ENCODE data around the gene PNMA6F. TPM values are rescaled to one million over a fixed set of nuclear protein-coding genes. Genes with fewer than 3 reads are reported as not detected.
"Not testable (repeated sequence)": the region's sequence is repeated elsewhere in the genome, so short reads cannot be mapped to it uniquely, and the experiment has no call there.

Gene PNMA6F
- polyA plus RNA-seq, 10 donors = not detected

DNA sequence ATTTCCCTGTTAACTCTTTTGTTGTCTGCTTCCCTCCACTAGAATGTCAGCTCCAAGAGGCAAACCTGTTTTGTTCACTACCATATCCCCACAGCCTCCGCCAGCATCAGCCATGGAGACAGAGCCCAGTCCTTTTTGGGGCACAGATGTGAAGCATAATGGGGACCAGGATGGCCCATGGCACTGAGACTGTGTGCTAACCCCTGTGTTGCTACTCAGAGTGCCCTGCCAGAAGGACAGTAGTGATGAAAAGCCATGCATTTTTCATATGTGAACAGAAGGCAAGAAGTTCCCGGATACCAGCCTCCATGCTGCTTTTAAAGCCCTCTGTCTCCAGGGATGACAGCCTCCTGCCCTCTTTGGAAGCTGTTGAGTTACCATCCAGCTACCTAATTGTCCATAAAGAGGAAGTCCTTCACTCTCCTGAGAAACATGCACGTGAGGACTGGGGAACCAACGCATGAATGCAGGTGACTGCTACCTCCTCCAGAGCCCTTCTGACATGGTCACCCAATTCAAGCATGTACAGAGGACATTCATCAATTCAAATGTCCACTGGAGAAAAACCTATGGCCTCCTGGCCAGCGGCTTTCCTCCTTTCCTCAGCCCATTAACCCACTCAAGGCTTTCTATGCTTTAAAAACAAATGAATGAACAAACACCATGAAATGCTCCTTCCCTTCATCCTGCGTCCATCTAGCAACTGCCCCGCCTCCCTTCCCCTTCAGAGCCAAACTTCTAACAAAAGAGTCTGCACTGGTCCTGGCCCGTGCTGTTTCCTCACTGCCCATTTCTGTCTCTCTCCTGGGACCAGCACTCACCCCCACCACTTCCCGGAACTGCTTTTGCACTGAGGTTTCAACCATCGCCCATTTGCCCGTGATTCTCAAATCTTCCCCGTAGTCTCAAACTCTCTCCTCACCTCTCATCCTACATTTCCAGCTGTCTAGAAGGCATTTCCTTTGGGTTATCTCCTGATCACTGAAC lies 18.0 kb downstream of the PNMA6F start:
- DNase-seq = no peak

DNA sequence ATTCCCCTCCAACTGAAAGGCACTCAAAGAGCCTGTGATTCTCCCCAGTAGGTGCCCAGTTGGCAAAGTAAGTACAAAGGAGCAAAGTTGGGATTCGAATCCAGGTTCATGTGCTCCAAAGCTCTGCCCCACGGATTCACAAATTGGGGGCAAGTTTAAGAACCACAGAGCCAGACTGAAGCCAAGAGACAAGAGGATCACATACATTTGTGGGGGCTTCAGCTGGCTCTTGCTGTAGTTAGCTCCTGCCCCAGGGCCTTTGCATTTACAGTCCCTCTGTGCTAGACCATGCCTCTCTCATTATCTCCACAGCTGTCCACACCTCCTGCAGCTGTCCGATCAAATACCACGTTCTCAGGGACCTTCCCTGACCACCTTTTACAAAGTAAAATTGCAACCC lies 18.8 kb downstream of the PNMA6F start:
- DNase-seq = no peak

DNA sequence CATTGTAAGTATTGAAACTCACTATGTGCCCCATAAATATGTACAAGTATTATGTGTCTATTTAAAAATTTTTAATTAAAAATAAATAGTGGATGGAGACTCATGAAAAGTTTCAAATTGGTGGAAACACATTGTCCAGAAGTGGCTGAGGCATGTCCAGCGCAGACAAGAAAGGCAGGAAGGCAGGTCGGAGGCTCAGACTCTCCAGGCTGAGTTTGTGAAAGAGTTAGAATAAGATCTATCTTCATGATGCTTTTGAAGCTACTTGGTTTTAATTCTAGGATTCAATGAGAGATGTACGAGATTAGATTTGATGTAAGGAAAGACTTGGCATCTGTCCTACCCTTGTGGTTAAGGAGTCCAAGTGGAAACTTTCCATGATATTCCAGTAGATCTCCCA lies 19.8 kb downstream of the PNMA6F start:
- no peak for DNase-seq

DNA sequence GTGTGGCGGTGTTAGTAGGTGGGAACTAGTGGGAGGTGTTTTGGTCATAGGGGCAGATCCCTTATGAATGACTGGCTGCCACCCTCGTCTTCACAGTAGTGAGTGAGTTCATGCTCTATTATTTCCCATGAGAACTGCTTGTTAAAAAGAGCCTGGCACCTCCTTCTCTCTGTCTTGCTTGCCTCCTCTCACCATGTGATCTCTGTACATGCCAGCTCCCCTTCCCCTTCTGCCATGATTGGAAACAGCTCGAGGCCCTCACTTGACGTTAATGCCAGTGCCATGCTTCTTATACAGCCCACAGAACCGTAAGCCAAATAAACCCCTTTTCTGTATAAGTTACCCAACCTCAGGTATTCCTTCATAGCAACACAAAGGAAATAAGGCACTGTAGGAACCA lies 21.7 kb downstream of the PNMA6F start:
- no peak for DNase-seq

DNA sequence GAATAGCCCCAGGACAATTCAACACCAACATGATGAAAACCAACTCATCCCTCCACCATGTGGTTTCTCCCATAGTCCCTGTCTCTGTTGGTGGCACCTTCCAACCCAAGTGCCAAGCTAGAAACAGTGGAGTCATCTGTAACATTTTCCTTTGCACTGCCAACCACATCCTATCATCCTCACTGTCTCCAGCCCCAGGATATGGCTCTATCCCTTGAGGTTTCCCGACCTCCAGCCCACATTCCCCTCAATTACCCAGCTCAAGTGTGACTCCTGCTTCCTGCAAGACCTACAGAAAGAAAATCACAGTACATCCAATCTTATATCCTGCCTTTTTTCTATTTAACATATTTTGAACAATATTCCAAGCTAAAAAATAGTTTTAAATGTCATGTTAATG lies 24.2 kb downstream of the PNMA6F start:
- no peak for DNase-seq

DNA sequence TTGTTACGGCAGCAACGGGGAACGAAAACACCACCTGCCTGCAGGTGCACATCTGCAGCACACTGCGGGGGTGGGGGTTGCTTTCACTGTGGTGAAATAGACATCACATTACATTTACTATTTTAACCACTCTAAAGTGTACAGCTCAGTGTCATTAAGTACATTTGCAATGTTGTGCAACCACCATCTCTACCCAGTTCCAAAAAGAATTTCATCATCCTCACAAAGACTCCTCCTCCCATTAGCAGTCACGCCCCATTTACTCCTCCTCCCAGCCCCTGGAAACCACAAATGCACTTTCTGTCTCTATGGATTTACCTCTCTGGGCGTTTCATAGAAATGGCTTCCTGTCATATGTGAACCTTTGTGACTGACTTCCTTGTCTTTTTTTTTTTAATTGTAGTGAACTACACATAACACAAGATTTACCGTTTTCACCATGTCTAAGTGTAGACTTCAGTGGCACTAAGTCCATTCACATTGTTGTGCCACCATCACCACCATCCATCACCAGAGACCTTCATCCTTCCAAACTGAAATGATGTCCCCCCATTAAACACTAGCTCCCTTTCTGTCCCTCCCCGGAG lies 28.0 kb downstream of the PNMA6F start:
- not testable (repeated sequence) for DNase-seq

DNA sequence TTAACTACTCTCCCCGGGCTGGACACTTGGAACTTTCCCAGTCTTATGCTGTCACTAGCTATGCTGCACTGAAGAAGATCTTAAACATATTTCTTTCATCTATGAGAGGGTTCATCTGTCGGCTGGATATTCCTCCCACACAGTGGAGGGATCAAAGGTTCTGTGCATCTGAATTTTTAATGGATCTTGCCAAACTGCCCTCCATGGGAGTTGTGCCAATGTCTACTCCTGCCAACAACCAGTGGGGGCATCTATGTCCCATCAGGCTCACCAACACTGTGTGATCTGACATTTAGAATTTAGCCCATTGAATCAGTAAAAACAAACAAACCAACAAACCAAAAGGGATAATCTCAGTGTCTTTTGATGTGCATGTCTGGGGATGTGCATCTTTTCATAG lies 32.8 kb downstream of the PNMA6F start:
- not testable (repeated sequence) for DNase-seq

DNA sequence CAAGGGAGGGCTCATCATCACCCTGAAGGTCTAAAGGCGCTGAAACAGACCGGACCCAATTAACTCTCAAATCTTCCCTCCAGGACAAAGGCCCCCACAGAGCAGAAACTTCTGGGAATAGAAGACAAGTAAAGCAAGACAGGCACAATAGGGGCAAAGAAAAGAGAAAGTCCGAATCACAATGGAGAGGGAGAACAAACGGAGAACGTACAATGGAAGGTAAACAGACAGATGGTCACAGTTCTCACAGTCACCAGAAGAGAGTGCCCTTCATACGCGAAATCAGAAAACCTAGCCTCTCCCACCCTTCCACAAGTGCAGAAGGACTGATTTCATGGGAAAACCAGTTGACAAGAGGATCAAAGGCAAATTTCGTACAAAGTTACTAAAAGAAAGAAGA lies 35.9 kb downstream of the PNMA6F start:
- DNase-seq = not testable (repeated sequence)

DNA sequence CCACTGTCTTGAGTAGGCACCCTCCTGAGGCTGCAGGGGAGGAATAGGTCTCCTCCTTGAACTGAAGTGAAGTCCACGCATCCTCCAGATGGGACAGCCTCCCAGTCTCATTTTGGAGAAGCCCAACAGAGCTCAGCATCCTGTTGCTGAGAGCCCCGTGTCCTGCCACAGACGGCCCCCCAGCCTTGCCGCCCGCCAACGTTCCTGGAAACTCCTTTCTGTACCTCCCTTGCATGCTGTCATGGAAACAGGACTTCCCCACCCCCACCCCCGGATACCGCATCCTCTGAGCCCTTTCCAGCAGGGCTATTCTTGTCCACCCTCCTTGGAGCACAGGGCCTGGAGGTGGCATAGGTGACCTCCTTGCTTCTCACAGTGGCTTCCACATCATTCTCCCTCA lies 37.6 kb downstream of the PNMA6F start:
- not testable (repeated sequence) for DNase-seq

DNA sequence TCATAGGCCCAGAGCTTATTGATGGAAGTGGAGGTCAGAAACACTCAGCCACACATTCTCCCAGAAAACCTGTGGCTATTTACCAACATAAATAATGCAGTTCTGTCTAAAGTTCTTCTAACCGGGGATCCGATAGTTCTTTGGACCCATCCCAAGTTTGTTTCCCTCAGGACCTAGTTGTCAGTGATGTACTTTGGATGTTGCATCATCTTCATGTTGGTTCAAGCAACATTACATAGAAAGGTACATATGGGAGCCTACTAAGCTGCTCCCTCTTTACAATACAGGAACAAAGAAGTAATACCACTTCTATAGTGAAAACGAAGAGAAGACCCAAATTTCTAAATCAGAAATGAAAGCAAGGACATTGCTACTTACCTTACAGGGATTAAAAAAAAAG lies 39.8 kb downstream of the PNMA6F start:
- not testable (repeated sequence) for DNase-seq

DNA sequence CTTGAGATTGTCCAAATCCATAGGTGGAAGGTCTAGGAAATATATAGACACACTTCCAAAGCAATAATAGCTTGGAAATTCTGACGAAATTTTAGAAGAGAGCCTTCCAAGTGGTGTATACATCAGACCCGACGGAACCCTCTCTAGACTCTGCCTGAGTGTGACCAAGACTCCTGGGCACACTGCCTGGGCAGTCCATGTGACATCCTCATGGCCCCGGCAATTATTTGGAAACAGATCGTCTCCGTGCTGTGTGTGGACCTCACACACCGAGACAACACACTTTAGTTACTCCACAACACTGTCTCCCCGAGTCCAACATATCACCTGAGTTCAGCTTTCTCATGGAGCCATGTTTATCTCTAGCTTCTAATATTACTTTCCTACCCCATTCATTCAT lies 42.3 kb downstream of the PNMA6F start:
- DNase-seq = not testable (repeated sequence)

DNA sequence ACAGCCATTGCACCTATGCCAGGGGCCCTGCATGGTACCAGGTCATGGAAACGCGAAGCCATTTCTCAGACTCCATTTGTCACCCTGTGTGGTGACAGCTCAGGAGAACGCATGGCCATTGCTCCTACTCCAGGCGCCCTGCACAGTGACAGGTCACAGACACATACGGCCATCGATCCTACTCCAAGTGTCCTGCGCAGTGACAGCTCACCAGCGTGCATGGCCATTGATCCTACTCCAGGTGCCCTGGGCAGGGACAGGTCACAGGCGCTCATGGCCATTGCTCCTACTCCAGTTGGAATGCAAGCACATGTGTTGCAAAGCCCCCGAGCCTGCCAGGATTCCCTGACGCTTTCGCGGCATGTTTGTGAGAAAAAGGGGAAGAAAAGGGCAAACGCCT lies 45.5 kb downstream of the PNMA6F start:
- not testable (repeated sequence) for DNase-seq

DNA sequence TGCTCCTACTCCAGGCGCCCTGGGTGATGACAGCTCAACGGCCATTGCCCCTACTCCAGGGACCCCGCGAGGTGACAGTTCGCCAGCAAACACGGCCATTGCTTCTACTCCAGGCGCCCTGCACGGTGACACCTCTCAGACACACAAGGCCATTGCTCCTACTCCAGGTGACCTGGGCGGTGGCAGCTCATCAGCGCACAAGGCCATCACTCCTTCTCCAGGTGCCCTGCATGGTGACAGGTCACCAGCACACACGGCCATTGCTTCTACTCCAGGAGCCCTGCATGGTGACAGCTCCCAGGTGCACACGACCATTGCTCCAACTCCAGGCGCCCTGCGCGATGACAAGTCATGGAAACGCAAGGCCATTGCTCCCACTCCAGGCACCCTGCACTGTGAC lies 46.1 kb downstream of the PNMA6F start:
- DNase-seq = not testable (repeated sequence)

DNA sequence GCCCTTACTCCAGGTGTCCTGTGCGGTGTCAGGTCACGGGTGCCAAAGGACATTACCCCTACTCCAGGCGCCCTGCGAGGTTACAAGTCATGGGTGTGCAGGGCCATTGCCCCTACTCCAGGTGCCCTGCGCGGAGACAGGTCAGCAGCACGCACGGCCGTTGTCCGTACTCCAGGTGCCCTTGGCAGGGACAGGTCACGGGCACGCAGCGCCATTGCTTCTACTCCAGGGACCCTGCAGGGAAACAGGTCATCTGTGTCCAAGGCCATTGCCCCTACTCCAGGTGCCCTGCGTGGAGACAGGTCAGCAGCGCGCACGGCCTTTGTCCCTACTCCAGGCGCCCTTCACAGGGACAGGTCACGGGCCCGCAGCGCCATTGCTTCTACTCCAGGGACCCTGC lies 49.0 kb downstream of the PNMA6F start:
- DNase-seq = not testable (repeated sequence)

DNA sequence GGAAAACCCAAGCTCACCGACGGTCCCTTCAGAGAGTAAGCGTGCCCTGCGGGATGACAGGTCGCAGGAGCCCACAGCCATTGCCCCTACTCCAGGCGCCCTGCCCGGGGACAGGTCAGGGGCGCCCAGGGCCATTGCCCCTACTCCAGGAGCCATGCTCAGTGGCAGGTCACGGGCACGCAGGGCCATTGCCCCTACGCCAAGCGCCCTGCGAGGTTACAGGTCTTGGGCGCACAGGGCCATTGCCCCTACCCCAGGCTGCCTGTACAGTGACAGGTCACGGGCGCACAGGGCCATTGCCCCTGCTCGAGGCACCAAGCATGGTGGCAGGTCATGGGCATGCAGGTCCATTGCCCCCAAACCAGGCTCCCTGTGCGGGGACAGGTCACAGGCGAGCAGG lies 49.5 kb downstream of the PNMA6F start:
- DNase-seq = not testable (repeated sequence)

Other genes with a start within 250 kb of the PNMA6F start
- 1 to 10 TPM in 9 of 10 donors, under 1 TPM in 1; 0.91 to 3.6 (median 2.4) TPM for gene PNMA6A, start 249.3 kb downstream of the PNMA6F start, polyA plus RNA-seq (ENCODE audit: insufficient read length in 10 of 10)
- not detected for gene MAGEA1, start 142.5 kb downstream of the PNMA6F start, polyA plus RNA-seq (ENCODE audit: insufficient read length in 10 of 10)
- gene ZNF275, start 12.4 kb upstream of the PNMA6F start, polyA plus RNA-seq (ENCODE audit: insufficient read length in 10 of 10) = 10 to 100 TPM in 1 of 10 donors, 1 to 10 TPM in 9; 7.4 to 10.0 (median 8.8) TPM
- gene PNMA6E, start 79.6 kb upstream of the PNMA6F start, polyA plus RNA-seq (ENCODE audit: insufficient read length in 10 of 10) = not detected
- under 1 TPM; 0.54 to 0.88 (median 0.76) TPM for gene ZFP92, start 89.7 kb upstream of the PNMA6F start, polyA plus RNA-seq (ENCODE audit: insufficient read length in 10 of 10)
- gene TREX2, start 124.3 kb upstream of the PNMA6F start, polyA plus RNA-seq (ENCODE audit: insufficient read length in 10 of 10) = under 1 TPM in 9 of 10 donors, not detected in 1; 0.23 to 0.49 (median 0.38) TPM
- 10 to 100 TPM; 18.7 to 27.6 (median 22.6) TPM for gene HAUS7, start 148.8 kb upstream of the PNMA6F start, polyA plus RNA-seq (ENCODE audit: insufficient read length in 10 of 10)
- gene BGN, start 173.2 kb upstream of the PNMA6F start, polyA plus RNA-seq (ENCODE audit: insufficient read length in 10 of 10) = 100 to 1,000 TPM in 8 of 10 donors, 10 to 100 TPM in 2; 87.6 to 224 (median 136) TPM
- gene ATP2B3, start 195.9 kb upstream of the PNMA6F start, polyA plus RNA-seq (ENCODE audit: insufficient read length in 10 of 10) = under 1 TPM; 0.15 to 0.76 (median 0.59) TPM